Activated naive CD8-positive, alpha-beta T cell treated with anti-CD3 and anti-CD28 coated beads, Interleukin-2, amount 10 ng/mL, durations not matched to agents 7 days and 5 days (primary cell): ENCODE data around the gene TOPBP1. TPM values are rescaled to one million over a fixed set of nuclear protein-coding genes. Genes with fewer than 3 reads are reported as not detected.

Experiments
- ATAC-seq: fragments of 150-1000 bp; cut with Tn5 transposase; one replicate; pipeline ENCODE4 v1.10.0; 2021; ENCODE audit warnings: low read depth, moderate library complexity
- POLR2A ChIA-PET: fragments of 350-600 bp; sonication (Branson Sonifier 250); formaldehyde crosslinking; loops from one replicate; lab custom pipeline; 2021; ENCODE audit warnings: antibody characterized with exemption; lab: Charles Lee
- DNase-seq: peaks from one replicate; pipeline ENCODE4 v3.0.0; 2021
- H3K27ac Mint-ChIP-seq: one replicate; pipeline ENCODE4 v1.8.0; 2022; ENCODE audit warnings: mild to moderate bottlenecking, mixed read lengths
- H3K27me3 Mint-ChIP-seq: one replicate; pipeline ENCODE4 v1.8.0; 2022; ENCODE audit warnings: mild to moderate bottlenecking, moderate library complexity, mixed read lengths
- H3K36me3 Mint-ChIP-seq: one replicate; pipeline ENCODE4 v1.8.0; 2021; ENCODE audit warnings: mild to moderate bottlenecking, mixed read lengths
- H3K4me1 Mint-ChIP-seq: one replicate; pipeline ENCODE4 v1.8.0; 2021; ENCODE audit warnings: mixed read lengths
- H3K4me3 Mint-ChIP-seq: one replicate; pipeline ENCODE4 v1.8.0; 2022; ENCODE audit warnings: mild to moderate bottlenecking, moderate library complexity, mixed read lengths
- H3K9me3 Mint-ChIP-seq: one replicate; pipeline ENCODE4 v1.8.0; 2021; ENCODE audit warnings: mixed read lengths
- total RNA-seq, 2 experiments: library from RNA; stranded (reverse); gene quantifications; one replicate each; pipeline ENCODE4 v1.2.3, GENCODE V29; 2021

The TOPBP1 gene
- total RNA-seq, 2 experiments from 2014 or later: 82.0 to 84.0 TPM

- peaks cover 22% of the 10 kb centered on the region for H3K4me1 Mint-ChIP-seq
- no peaks in the 10 kb centered on the region for H3K27me3 Mint-ChIP-seq
- H3K36me3 Mint-ChIP-seq: peaks cover 35% of the 10 kb centered on the region
- H3K9me3 Mint-ChIP-seq: no peaks in the 10 kb centered on the region
- no peak overlapping the region for H3K27ac Mint-ChIP-seq
- POLR2A ChIA-PET: no interaction called here
- DNase-seq (no peak), ATAC-seq (no peak)
- H3K4me3 Mint-ChIP-seq: no peak overlapping the region
These were observed 73.7 kb downstream of the TOPBP1 start for GRCh38 chr3:133588035-133588434.

GRCh38 chr3:133583396-133583795, 78.3 kb downstream of the TOPBP1 start:
- Mint-ChIP-seq H3K9me3 (no peaks in the 10 kb centered on the region), H3K4me1 (peaks cover 30% of the 10 kb centered on the region), H3K4me3 (no peak overlapping the region), H3K27me3 (no peaks in the 10 kb centered on the region), H3K36me3 (peaks cover 36% of the 10 kb centered on the region), H3K27ac (no peak overlapping the region)
- DNase-seq (no peak), ATAC-seq (no peak)
- POLR2A ChIA-PET: interaction anchor here (1.5 kb wide), 1 partner anchor 10 kb away, joined by 3 read pairs; the partner anchor contains the start of gene CDV3

GRCh38 chr3:133578548-133579191, 83.1 kb downstream of the TOPBP1 start:
- H3K4me1 Mint-ChIP-seq: peaks cover 46% of the 10 kb centered on the region
- DNase-seq: no peak
- peak overlapping the region; percentile 89 for H3K4me3 Mint-ChIP-seq
- POLR2A ChIA-PET: interaction anchor here (0.8 to 2.4 kb wide), 3 partner anchors 83 to 119 kb away, joined by 3 to 9 read pairs (median 5); partner anchors contain the start of gene TOPBP1
- peak overlapping the region; percentile 60 for H3K27ac Mint-ChIP-seq
- peaks cover 47% of the 10 kb centered on the region for H3K36me3 Mint-ChIP-seq
- H3K27me3 Mint-ChIP-seq: no peaks in the 10 kb centered on the region
- no peak for ATAC-seq
- no peaks in the 10 kb centered on the region for H3K9me3 Mint-ChIP-seq

DNA sequence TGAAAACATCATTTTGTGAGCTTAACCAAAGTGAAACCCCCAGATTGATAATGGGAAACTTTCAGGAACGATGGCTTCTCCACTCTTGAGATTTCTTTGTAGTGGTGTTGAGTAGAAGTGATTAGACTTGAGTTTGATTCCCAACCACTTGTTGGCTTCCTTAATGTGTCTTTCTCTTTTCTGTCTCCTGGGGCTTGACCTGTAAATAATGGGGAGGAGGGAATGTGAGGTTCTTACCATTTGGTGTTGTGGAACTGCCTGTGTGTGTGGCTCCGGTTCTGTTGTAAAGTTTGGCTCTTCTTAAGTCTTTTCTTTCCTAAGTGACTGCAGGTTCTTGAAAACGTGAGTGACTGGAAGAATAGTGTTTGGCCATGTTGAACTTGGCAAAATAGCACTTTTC, 85.6 kb downstream of the TOPBP1 start:
- H3K36me3 Mint-ChIP-seq: peaks cover 39% of the 10 kb centered on the region
- H3K27me3 Mint-ChIP-seq: no peaks in the 10 kb centered on the region
- POLR2A ChIA-PET: interaction anchor here (6.4 kb wide), 1 partner anchor 86 kb away, joined by 119 read pairs; no protein-coding TSS in a partner anchor

DNA sequence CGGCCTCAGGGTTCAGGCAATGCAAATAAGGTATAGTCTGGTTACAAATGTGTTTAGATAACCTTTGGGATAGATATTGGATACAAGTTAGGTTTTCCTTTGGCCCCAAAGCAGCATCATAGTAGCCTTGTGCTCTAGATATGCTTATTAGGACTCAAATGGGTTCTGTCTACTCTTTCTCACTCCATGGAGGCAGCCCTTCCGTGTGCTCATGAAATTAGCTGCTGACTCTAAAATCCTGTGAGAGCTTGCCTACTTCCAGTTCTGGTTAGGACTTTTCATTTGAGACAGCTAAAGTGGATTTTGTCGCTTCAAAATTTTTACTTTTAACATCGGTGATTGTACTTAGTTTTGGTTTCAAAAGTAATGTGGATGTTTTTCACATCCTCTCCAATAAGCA, 86.7 kb downstream of the TOPBP1 start:
- Mint-ChIP-seq H3K36me3 (peaks cover 38% of the 10 kb centered on the region), H3K4me1 (peaks cover 50% of the 10 kb centered on the region), H3K27me3 (no peaks in the 10 kb centered on the region), H3K4me3 (peak overlapping the region; percentile 95), H3K27ac (peak overlapping the region; percentile 96), H3K9me3 (no peaks in the 10 kb centered on the region)
- ATAC-seq (no peak), DNase-seq (no peak)
- POLR2A ChIA-PET: interaction anchor here (0.6 to 6.4 kb wide), 13 partner anchors 16 to 1158 kb away, joined by 3 to 119 read pairs (median 3); partner anchors contain the start of genes ANAPC13, CEP63, DNAJC13 and TOPBP1

More for the DNA sequence above, 85.6 kb downstream of the TOPBP1 start:
- H3K4me3 Mint-ChIP-seq: peak overlapping the region; percentile 89
- DNase-seq (no peak), ATAC-seq (no peak)
- H3K27ac Mint-ChIP-seq: peak overlapping the region; percentile 74
- H3K9me3 Mint-ChIP-seq: no peaks in the 10 kb centered on the region
- H3K4me1 Mint-ChIP-seq: peaks cover 48% of the 10 kb centered on the region

DNA sequence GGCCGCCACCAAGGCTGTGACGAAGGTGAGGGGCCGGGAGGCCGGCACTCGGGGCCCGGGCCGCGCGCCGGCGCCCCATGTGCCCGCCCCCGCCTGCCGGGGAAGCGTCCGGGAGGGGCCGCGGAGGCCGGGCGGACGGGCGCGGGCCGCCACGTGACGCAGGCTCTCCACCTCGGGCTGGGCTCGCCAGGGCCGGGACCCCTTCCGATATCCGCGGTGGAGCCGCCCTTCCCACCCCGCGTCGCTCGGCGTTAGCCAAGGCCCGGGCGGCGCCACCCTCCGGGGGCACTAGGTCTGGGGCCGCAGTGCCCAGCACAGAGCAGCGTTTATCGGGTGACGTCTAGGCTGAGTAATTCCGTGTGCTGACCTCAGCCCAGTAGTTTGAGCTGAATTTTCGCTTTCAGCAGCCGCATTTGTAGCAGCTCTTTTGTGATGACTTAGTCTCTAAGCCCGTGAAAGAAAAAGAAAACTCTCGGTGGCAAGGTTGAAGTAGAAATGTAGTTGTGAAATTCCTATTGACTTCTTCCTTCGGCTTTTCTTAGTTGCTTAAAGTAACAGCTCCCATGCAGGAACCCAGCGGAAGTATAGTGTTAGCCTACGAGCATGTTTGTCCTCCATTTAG, 87.4 kb downstream of the TOPBP1 start:
- POLR2A ChIA-PET: interaction anchor here (0.6 to 6.4 kb wide), 17 partner anchors 9 to 1157 kb away, joined by 3 to 119 read pairs (median 4); partner anchors contain the start of genes ANAPC13, CEP63, DNAJC13 and TOPBP1
- peak; percentile 24 for ATAC-seq
- Mint-ChIP-seq H3K27ac (peak overlapping the region; percentile 96), H3K4me1 (peaks cover 53% of the 10 kb centered on the region), H3K27me3 (no peaks in the 10 kb centered on the region), H3K9me3 (no peaks in the 10 kb centered on the region), H3K36me3 (peaks cover 35% of the 10 kb centered on the region), H3K4me3 (peak overlapping the region; percentile 95)
- peak; percentile 81 for DNase-seq

DNA sequence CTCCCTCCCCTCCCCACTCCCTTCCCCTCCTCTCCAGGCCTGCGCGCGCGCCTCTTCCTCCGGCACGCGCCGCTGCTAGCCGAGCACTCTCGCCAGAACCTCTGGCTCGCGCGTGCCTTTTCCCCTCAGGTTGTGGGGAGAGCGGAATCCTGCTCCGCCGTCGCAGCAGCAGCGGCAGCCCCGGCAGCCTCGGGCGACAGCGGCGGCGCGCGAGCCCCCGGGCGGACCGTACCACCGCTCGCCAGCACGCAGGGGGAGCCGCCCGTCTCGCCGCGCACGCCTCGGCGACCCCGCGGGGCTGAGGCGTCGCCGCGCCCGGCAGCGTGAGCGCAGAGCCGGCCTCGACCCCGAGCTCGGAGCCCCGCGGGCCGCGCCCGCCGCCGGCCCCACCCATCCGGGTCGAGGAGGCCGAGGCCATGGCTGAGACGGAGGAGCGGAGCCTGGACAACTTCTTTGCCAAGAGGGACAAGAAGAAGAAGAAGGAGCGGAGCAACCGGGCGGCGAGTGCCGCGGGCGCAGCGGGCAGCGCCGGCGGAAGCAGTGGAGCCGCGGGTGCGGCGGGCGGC, 88.0 kb downstream of the TOPBP1 start, which contains the start of gene CDV3:
Gene CDV3, plus strand, starts transcription at position 58 of the 566 bp plus-strand sequence. Its CDS starts 359 bp downstream, at position 417.
- H3K27ac Mint-ChIP-seq: peak within 1 kb of the TSS; percentile 97
- DNase-seq (peak; percentile 88), ATAC-seq (peak; percentile 30)

GRCh38 chr3:133573054-133573628, 88.6 kb downstream of the TOPBP1 start:
- Mint-ChIP-seq H3K9me3 (no peaks in the 10 kb centered on the region), H3K27me3 (no peaks in the 10 kb centered on the region), H3K4me1 (peaks cover 42% of the 10 kb centered on the region), H3K4me3 (peak overlapping the region; percentile 86), H3K36me3 (peaks cover 29% of the 10 kb centered on the region), H3K27ac (peak overlapping the region; percentile 97)
- ATAC-seq (peak; percentile 82), DNase-seq (peak; percentile 99)
- POLR2A ChIA-PET: interaction anchor here (1.0 to 6.4 kb wide), 22 partner anchors 10 to 1156 kb away, joined by 3 to 119 read pairs (median 4); partner anchors contain the start of genes ANAPC13, CEP63, DNAJC13 and TOPBP1

More for the DNA sequence above, 88.0 kb downstream of the TOPBP1 start, which contains the start of gene CDV3:
- no peaks in the 10 kb centered on the region for H3K27me3 Mint-ChIP-seq
- peaks cover 31% of the 10 kb centered on the region for H3K36me3 Mint-ChIP-seq
- no peaks in the 10 kb centered on the region for H3K9me3 Mint-ChIP-seq
- peaks cover 47% of the 10 kb centered on the region for H3K4me1 Mint-ChIP-seq
- peak within 1 kb of the TSS; percentile 95 for H3K4me3 Mint-ChIP-seq
- POLR2A ChIA-PET: interaction anchor here (0.6 to 6.4 kb wide), 22 partner anchors 9 to 1156 kb away, joined by 3 to 119 read pairs (median 4); partner anchors contain the start of genes ANAPC13, CEP63, DNAJC13 and TOPBP1

DNA sequence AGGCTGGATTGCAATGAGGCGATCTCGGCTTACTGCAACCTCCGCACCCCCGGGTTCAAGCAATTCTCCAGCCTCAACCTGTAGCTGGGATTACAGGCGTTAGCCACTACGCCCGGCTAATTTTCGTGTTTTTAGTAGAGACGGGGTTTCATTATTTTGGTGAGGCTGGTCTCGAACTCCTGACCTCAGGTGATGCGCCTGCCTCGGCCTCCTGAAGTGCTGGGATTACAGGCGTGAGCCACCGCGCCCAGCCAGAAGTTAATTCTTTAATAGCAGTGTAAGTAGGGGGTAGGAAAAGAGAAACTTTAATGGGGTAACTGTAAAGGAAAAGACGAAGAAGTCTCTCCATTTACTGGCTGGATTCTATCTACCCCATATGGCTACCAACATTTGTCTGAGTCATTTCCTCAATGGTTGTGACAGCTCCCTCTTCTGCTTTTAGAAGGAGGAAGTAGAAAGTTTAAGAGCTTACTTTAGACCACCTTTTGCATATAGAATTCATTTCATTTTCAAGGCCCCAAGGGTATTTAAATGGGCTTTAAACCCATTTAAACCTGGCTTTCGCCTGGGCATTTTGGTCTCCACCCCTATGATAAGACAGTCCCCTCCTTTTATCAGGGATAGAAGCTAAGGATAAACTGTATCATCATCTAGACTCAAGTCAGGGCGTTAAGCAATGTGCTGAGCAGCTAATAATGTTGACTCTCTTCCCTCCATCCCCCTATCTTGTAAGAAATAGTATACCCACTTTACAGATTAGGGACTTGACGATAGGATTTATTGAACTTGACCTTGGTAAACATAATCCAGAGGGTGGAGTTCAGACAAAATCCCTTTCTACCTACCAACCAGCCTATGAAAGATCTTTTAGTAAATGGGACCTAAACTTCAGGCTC, 89.3 kb downstream of the TOPBP1 start:
- H3K9me3 Mint-ChIP-seq: no peaks in the 10 kb centered on the region
- H3K4me3 Mint-ChIP-seq: peak overlapping the region; percentile 86
- POLR2A ChIA-PET: interaction anchor here (0.8 to 6.4 kb wide), 22 partner anchors 11 to 914 kb away, joined by 3 to 119 read pairs (median 4); partner anchors contain the start of genes ANAPC13, CEP63 and TOPBP1
- DNase-seq (peak; percentile 37), ATAC-seq (no peak)
- H3K36me3 Mint-ChIP-seq: peaks cover 23% of the 10 kb centered on the region
- H3K27ac Mint-ChIP-seq: peak overlapping the region; percentile 97
- H3K27me3 Mint-ChIP-seq: no peaks in the 10 kb centered on the region
- H3K4me1 Mint-ChIP-seq: peaks cover 34% of the 10 kb centered on the region

GRCh38 chr3:133570937-133571320, 90.8 kb downstream of the TOPBP1 start:
- Mint-ChIP-seq H3K4me1 (peaks cover 22% of the 10 kb centered on the region), H3K36me3 (peaks cover 10% of the 10 kb centered on the region), H3K27ac (no peak overlapping the region), H3K4me3 (no peak overlapping the region), H3K9me3 (no peaks in the 10 kb centered on the region), H3K27me3 (no peaks in the 10 kb centered on the region)
- ATAC-seq: no peak
- POLR2A ChIA-PET: interaction anchor here (0.6 kb wide), 1 partner anchor 85 kb away, joined by 4 read pairs; no protein-coding TSS in a partner anchor
- DNase-seq: no peak

DNA sequence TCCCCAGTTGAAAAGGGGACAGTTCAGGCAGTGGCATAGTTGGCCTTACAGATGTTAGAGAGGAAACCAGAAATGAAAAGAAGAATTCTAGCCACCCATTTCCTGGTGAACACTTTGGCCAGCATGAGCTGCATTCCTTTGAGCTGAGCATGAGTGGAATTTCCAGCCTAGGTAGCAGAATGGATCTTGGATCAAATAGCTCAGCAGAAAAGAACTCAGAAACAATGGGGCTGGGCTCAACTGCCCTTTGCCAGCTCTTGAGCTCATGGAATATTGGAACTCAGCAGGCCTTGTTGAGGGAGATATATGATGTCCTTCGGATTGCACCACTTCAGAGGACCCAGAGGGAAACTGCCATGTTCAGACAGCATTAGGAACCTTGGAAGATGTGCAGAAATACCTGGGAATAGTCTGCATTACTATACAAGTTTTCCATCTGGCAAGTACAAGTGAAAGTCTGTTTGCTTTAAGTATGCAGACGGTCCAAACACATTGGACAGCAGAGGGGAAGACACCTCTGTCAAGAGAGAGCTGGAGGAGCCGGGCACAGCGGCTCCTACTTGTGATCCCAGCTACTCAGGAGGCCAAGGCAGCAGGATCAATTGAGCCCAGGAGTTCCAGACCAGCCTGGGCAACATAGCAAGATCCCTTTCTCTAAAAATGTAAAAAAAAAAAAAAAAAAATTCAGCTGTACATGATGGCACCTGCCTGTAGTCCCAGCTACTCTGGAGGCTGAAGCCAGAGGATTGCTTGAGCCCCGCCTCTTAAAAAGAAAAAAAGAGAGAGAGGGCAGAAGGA, 91.4 kb downstream of the TOPBP1 start:
- DNase-seq (no peak), ATAC-seq (no peak)
- Mint-ChIP-seq H3K36me3 (peaks cover 7% of the 10 kb centered on the region), H3K4me1 (peaks cover 19% of the 10 kb centered on the region), H3K27ac (peak overlapping the region; percentile 51), H3K9me3 (no peaks in the 10 kb centered on the region), H3K4me3 (no peak overlapping the region), H3K27me3 (no peaks in the 10 kb centered on the region)
- POLR2A ChIA-PET: interaction anchor here (0.6 kb wide), 1 partner anchor 85 kb away, joined by 4 read pairs; no protein-coding TSS in a partner anchor
